IMR-90 (cell line): ENCODE measurements around the gene DAPL1. TPM values are rescaled to one million over a fixed set of nuclear protein-coding genes. Genes with fewer than 3 reads are reported as not detected.

ENCODE experiments used
- ATAC-seq: fragments of 200-7000 bp; cut with Tn5 transposase; 2 replicates; pipeline ENCODE4 v1.9.1; 2020; ENCODE audit warnings: low read depth, mild to moderate bottlenecking, moderate library complexity
- BruUV-seq: library from RNA; stranded (reverse); fragments of 400-500 nt; replicated peaks from 2 replicates; lab custom pipeline; 2021; lab: Mats Ljungman, UMichigan
- CTCF ChIA-PET: fragments of 300-600 bp; formaldehyde crosslinking; extraction: SDS; loops from one replicate; lab custom pipeline; 2021; ENCODE audit warnings: antibody characterized with exemption; lab: Yijun Ruan, JAX
- POLR2A ChIA-PET: fragments of 300-600 bp; sonication (Branson Sonifier 250); formaldehyde crosslinking; loops from one replicate; lab custom pipeline; 2022; ENCODE audit warnings: antibody characterized with exemption; ENCODE audit not compliant: unreplicated experiment; lab: Charles Lee
- DNase-seq: peaks from one replicate; pipeline ENCODE4 v3.0.0; 2013
- H2AFZ ChIP-seq: replicated peaks from 2 replicates; pipeline ENCODE3; 2013; ENCODE audit warnings: low read length, mild to moderate bottlenecking; ENCODE audit not compliant: poor library complexity
- H2AK5ac ChIP-seq: 2 replicates; pipeline ENCODE4 v1.6.1; 2013; ENCODE audit warnings: low read depth, low read length, inconsistent platforms
- H2AK9ac ChIP-seq: replicated peaks from 2 replicates; pipeline ENCODE3; 2013; ENCODE audit warnings: mild to moderate bottlenecking, low read depth, low read length, moderate library complexity; ENCODE audit not compliant: poor library complexity
- H2BK120ac ChIP-seq: 2 replicates; pipeline ENCODE4 v1.6.1; 2013; ENCODE audit warnings: low read depth, low read length, inconsistent platforms
- H2BK15ac ChIP-seq: 3 replicates; pipeline ENCODE4 v1.6.1; 2013; ENCODE audit warnings: low read depth, low read length, inconsistent platforms
- H2BK20ac ChIP-seq: 2 replicates; pipeline ENCODE4 v1.6.1; 2013; ENCODE audit warnings: low read depth, mild to moderate bottlenecking, inconsistent platforms, low read length, moderate library complexity
- H2BK5ac ChIP-seq: 2 replicates; pipeline ENCODE4 v1.6.1; 2013; ENCODE audit warnings: mild to moderate bottlenecking, low read depth, low read length, inconsistent platforms; ENCODE audit not compliant: poor library complexity, severe bottlenecking
- H3K14ac ChIP-seq: replicated peaks from 2 replicates; pipeline ENCODE4 v1.6.1; 2013; ENCODE audit warnings: low read depth, low read length, inconsistent platforms
- H3K18ac ChIP-seq: 2 replicates; pipeline ENCODE4 v1.6.1; 2013; ENCODE audit warnings: low read depth, low read length, control low read depth
- H3K23ac ChIP-seq: 2 replicates; pipeline ENCODE4 v1.6.1; 2013; ENCODE audit warnings: low read depth, low read length, inconsistent platforms
- H3K27ac ChIP-seq: 2 replicates; pipeline ENCODE4 v1.5.1; 2013; ENCODE audit warnings: mild to moderate bottlenecking, control low read depth, low read length; ENCODE audit not compliant: insufficient read depth
- H3K27me3 ChIP-seq: 2 replicates; pipeline ENCODE4 v1.6.1; 2013; ENCODE audit warnings: low read length; ENCODE audit not compliant: control insufficient read depth, insufficient read depth
- H3K36me3 ChIP-seq: 2 replicates; pipeline ENCODE4 v1.6.1; 2013; ENCODE audit warnings: low read length, mixed read lengths; ENCODE audit not compliant: control insufficient read depth, insufficient read depth
- H3K4ac ChIP-seq: 2 replicates; pipeline ENCODE4 v1.6.1; 2013; ENCODE audit warnings: low read depth, low read length, inconsistent platforms
- H3K4me1 ChIP-seq: 2 replicates; pipeline ENCODE4 v1.6.1; 2013; ENCODE audit warnings: low read length, mixed read lengths; ENCODE audit not compliant: control insufficient read depth, insufficient read depth
- H3K4me2 ChIP-seq: 2 replicates; pipeline ENCODE4 v1.6.1; 2013; ENCODE audit warnings: low read depth, mild to moderate bottlenecking, control low read depth, low read length, moderate library complexity
- H3K4me3 ChIP-seq: 2 replicates; pipeline ENCODE4 v1.5.1; 2013; ENCODE audit warnings: low read depth, mild to moderate bottlenecking, control low read depth, low read length, moderate library complexity; ENCODE audit not compliant: insufficient read depth
- H3K56ac ChIP-seq: 2 replicates; pipeline ENCODE4 v1.6.1; 2013; ENCODE audit warnings: low read length, inconsistent platforms; ENCODE audit not compliant: insufficient read depth; ENCODE audit errors: extremely low read depth
- H3K79me1 ChIP-seq, 2 experiments: 2 replicates each; pipeline ENCODE4 v1.6.1; 2013; ENCODE audit warnings: low read length in 2 of 2, inconsistent platforms in 1 of 2, low read depth in 1 of 2
- H3K9ac ChIP-seq: 2 replicates; pipeline ENCODE4 v1.6.1; 2013; ENCODE audit warnings: low read depth, low read length, control low read depth
- H3K9me1 ChIP-seq: 2 replicates; pipeline ENCODE4 v1.6.1; 2013; ENCODE audit warnings: low read length, inconsistent platforms; ENCODE audit not compliant: insufficient read depth
- H3K9me3 ChIP-seq: 2 replicates; pipeline ENCODE4 v1.6.1; 2013; ENCODE audit warnings: low read length; ENCODE audit not compliant: control insufficient read depth, insufficient read depth
- H4K20me1 ChIP-seq: 2 replicates; pipeline ENCODE4 v1.6.1; 2013; ENCODE audit warnings: low read length, inconsistent platforms; ENCODE audit not compliant: insufficient read depth
- H4K5ac ChIP-seq: 2 replicates; pipeline ENCODE4 v1.6.1; 2013; ENCODE audit warnings: mild to moderate bottlenecking, low read depth, low read length, control low read depth
- H4K8ac ChIP-seq, 2 experiments: 2 replicates each; pipeline ENCODE4 v1.6.1; 2013; ENCODE audit warnings: low read depth in 2 of 2, low read length in 2 of 2, control low read depth in 1 of 2, inconsistent platforms in 1 of 2
- H4K91ac ChIP-seq: 2 replicates; pipeline ENCODE4 v1.6.1; 2013; ENCODE audit warnings: low read depth, low read length, inconsistent platforms; ENCODE audit not compliant: insufficient read depth
- BHLHE40 ChIP-seq: fragments of 150-350 bp; IDR thresholded peaks from 2 replicates; pipeline ENCODE4 v1.6.1; 2016; ENCODE audit warnings: mild to moderate bottlenecking, low read depth, low read length
- CEBPB ChIP-seq: IDR thresholded peaks from 2 replicates; pipeline ENCODE4 v1.6.1; 2012; ENCODE audit warnings: low read depth, low read length, improper control_type of control experiment
- CHD1 ChIP-seq: IDR thresholded peaks from 2 replicates; pipeline ENCODE4 v1.6.1; 2012; ENCODE audit warnings: low read depth, low read length, improper control_type of control experiment
- FOS ChIP-seq: fragments of 150-350 bp; IDR thresholded peaks from 2 replicates; pipeline ENCODE4 v1.6.1; 2016; ENCODE audit warnings: low read depth, low read length
- MAFK ChIP-seq: IDR thresholded peaks from 2 replicates; pipeline ENCODE4 v1.6.1; 2012; ENCODE audit warnings: low read depth, low read length, improper control_type of control experiment
- MAZ ChIP-seq: IDR thresholded peaks from 2 replicates; pipeline ENCODE4 v1.6.1; 2012; ENCODE audit warnings: low read depth, mild to moderate bottlenecking, low read length, improper control_type of control experiment, moderate library complexity, borderline replicate concordance
- MXI1 ChIP-seq: IDR thresholded peaks from 2 replicates; pipeline ENCODE4 v1.6.1; 2012; ENCODE audit warnings: low read depth, mild to moderate bottlenecking, low read length, moderate library complexity, borderline replicate concordance
- NFE2L2 ChIP-seq: fragments of 150-350 bp; IDR thresholded peaks from 2 replicates; pipeline ENCODE4 v1.6.1; 2016; ENCODE audit warnings: low read depth, mild to moderate bottlenecking, low read length
- POLR2A ChIP-seq: IDR thresholded peaks from 2 replicates; pipeline ENCODE4 v1.6.1; 2012; ENCODE audit warnings: mild to moderate bottlenecking, low read depth, low read length
- RAD21 ChIP-seq: IDR thresholded peaks from 2 replicates; pipeline ENCODE4 v1.6.1; 2012; ENCODE audit warnings: low read length, improper control_type of control experiment
- RCOR1 ChIP-seq: IDR thresholded peaks from 2 replicates; pipeline ENCODE4 v1.6.1; 2012; ENCODE audit warnings: mild to moderate bottlenecking, low read length, improper control_type of control experiment; ENCODE audit not compliant: insufficient replicate concordance
- RFX5 ChIP-seq: IDR thresholded peaks from 2 replicates; pipeline ENCODE4 v1.8.0; 2012; ENCODE audit warnings: low read depth, mild to moderate bottlenecking, low read length, moderate library complexity
- SMC3 ChIP-seq: fragments of 150-350 bp; IDR thresholded peaks from 2 replicates; pipeline ENCODE4 v1.6.1; 2016; ENCODE audit warnings: low read depth, mild to moderate bottlenecking, antibody characterized with exemption, low read length, moderate library complexity
- WGBS, 2 experiments: methylation state at CpG; one replicate each; pipeline versions ENCODE4 v1.1.5 to v1.1.7; 2013; ENCODE audit warnings: missing lambda C conversion rate in 2 of 2; ENCODE audit not compliant: insufficient read length in 1 of 2; ENCODE audit errors: extremely low coverage in 2 of 2; 5-methylcytosine and 5-hydroxymethylcytosine counted together
- dilution Hi-C: fragments of 300-500 bp; cut with HindIII; formaldehyde crosslinking; loops from one replicate; pipeline ENCODE4 v1.14.3; 2018; ENCODE audit warnings: low sequenced_read_pairs; ENCODE audit not compliant: unreplicated experiment
- in situ Hi-C: fragments of 300-500 bp; cut with MboI; formaldehyde crosslinking; loops from 3 replicates; pipeline ENCODE4 v1.14.3; 2019; ENCODE audit warnings: low sequenced_read_pairs, inconsistent platforms, mixed read lengths
- intact Hi-C: fragments of 100-400 bp; cut with micrococcal nuclease; formaldehyde crosslinking; loops from 2 replicates; pipeline ENCODE4 v1.10.0; 2022
- polyA plus RNA-seq, 3 experiments: library from polyadenylated mRNA; depleted of rRNA; stranded (reverse); fragments of >200 nt; gene quantifications; 2 replicates each; pipeline ENCODE4 v1.2.3, GENCODE V29; 2012; ENCODE audit warnings: low replicate concordance in 1 of 3
- total RNA-seq: library from RNA; depleted of rRNA; stranded (reverse); fragments of >200 nt; gene quantifications from 2 replicates; pipeline ENCODE4 v1.2.3, GENCODE V29; 2012
- TF ChIP-seq, protein P1 (sequence below): conservative IDR thresholded peaks from 2 replicates; pipeline ENCODE4 v1.5.1; 2012; ENCODE audit warnings: mild to moderate bottlenecking, low read depth, low read length, improper control_type of control experiment
- TF ChIP-seq, protein P2 (sequence below): fragments of 150-350 bp; IDR thresholded peaks from 2 replicates; pipeline ENCODE4 v1.6.1; 2017; ENCODE audit warnings: mild to moderate bottlenecking, antibody characterized with exemption, low read length, low read depth
- TF ChIP-seq, protein P3 (sequence below): fragments of 150-350 bp; IDR thresholded peaks from 2 replicates; pipeline ENCODE4 v1.6.1; 2016; ENCODE audit warnings: low read depth, mild to moderate bottlenecking, low read length, moderate library complexity, borderline replicate concordance

DAPL1 gene
- total and polyA plus RNA-seq, 2 of the 4 experiments (the other 2 are of a cell fraction): not detected

DNA sequence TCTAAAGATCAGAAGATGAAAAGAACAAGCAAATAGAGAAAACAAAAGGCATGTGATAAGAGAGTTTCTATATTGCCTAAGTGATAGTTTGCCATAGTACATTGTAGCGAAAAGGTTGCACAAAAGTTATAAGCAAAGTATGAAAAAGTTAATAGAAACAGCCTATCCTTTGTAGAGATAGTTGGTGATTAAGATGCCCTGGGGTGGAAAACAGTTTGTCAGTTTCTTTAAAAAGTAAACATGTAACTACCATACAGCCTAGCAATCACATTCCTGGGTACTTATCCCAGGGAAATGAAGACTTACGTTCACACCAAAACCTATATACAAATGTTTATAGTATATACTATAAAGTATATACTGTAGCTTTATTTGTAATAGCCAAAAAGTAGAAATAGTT lies 16.9 kb upstream of the DAPL1 start:
- BruUV-seq: no TSS peak
- Histone ChIP-seq H2BK120ac (no peak overlapping the region), H4K5ac (no peak overlapping the region), H3K79me1 (no peaks in the 10 kb centered on the region), H3K36me3 (no peaks in the 10 kb centered on the region), H2AK5ac (no peak overlapping the region), H4K91ac (no peak overlapping the region), H2BK15ac (no peak overlapping the region), H3K4me1 (no peaks in the 10 kb centered on the region), H3K4me3 (no peak overlapping the region), H3K27me3 (no peaks in the 10 kb centered on the region), H3K23ac (no peak overlapping the region), H4K8ac (no peak overlapping the region), H3K56ac (no peak overlapping the region), H2AK9ac (no peak overlapping the region), H3K4me2 (no peak overlapping the region), H3K9me1 (no peaks in the 10 kb centered on the region), H3K9ac (no peak overlapping the region), H3K9me3 (no peaks in the 10 kb centered on the region), H3K18ac (no peak overlapping the region), H3K14ac (no peak overlapping the region), H2BK5ac (no peak overlapping the region), H3K4ac (no peak overlapping the region), H4K20me1 (no peaks in the 10 kb centered on the region), H3K27ac (no peak overlapping the region), H2BK20ac (no peak overlapping the region), H2AFZ (no peak overlapping the region)
- in situ Hi-C loops (no loop called here), intact Hi-C loops (no loop called here), dilution Hi-C loops (no loop called here)
- CTCF ChIA-PET: no interaction called here
- no peak for DNase-seq
- WGBS, 2 experiments: 80% methylated on average over 1 of the region's 2 CpGs; no CpG with 5 or more reads in 1 of the 2 experiments
- no peak; the same call in 1 of the 2 replicates for ATAC-seq
- no peak for TF ChIP-seq MAZ
- TF ChIP-seq, protein P1, sequence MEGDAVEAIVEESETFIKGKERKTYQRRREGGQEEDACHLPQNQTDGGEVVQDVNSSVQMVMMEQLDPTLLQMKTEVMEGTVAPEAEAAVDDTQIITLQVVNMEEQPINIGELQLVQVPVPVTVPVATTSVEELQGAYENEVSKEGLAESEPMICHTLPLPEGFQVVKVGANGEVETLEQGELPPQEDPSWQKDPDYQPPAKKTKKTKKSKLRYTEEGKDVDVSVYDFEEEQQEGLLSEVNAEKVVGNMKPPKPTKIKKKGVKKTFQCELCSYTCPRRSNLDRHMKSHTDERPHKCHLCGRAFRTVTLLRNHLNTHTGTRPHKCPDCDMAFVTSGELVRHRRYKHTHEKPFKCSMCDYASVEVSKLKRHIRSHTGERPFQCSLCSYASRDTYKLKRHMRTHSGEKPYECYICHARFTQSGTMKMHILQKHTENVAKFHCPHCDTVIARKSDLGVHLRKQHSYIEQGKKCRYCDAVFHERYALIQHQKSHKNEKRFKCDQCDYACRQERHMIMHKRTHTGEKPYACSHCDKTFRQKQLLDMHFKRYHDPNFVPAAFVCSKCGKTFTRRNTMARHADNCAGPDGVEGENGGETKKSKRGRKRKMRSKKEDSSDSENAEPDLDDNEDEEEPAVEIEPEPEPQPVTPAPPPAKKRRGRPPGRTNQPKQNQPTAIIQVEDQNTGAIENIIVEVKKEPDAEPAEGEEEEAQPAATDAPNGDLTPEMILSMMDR: no peak
- TF ChIP-seq SMC3: no peak
- no peak for TF ChIP-seq MAFK
- TF ChIP-seq MXI1: no peak
- TF ChIP-seq, protein P2, sequence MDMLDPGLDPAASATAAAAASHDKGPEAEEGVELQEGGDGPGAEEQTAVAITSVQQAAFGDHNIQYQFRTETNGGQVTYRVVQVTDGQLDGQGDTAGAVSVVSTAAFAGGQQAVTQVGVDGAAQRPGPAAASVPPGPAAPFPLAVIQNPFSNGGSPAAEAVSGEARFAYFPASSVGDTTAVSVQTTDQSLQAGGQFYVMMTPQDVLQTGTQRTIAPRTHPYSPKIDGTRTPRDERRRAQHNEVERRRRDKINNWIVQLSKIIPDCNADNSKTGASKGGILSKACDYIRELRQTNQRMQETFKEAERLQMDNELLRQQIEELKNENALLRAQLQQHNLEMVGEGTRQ: no peak
- TF ChIP-seq POLR2A: no peak
- no peak for TF ChIP-seq RAD21
- TF ChIP-seq NFE2L2: no peak
- no peak for TF ChIP-seq BHLHE40
- no peak for TF ChIP-seq CEBPB
- TF ChIP-seq RFX5: no peak
- TF ChIP-seq, protein P3, sequence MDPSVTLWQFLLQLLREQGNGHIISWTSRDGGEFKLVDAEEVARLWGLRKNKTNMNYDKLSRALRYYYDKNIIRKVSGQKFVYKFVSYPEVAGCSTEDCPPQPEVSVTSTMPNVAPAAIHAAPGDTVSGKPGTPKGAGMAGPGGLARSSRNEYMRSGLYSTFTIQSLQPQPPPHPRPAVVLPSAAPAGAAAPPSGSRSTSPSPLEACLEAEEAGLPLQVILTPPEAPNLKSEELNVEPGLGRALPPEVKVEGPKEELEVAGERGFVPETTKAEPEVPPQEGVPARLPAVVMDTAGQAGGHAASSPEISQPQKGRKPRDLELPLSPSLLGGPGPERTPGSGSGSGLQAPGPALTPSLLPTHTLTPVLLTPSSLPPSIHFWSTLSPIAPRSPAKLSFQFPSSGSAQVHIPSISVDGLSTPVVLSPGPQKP: no peak
- no peak for TF ChIP-seq CHD1
- no peak for TF ChIP-seq FOS
- no peak for TF ChIP-seq RCOR1
- POLR2A ChIA-PET: no interaction called here
